ENCODE data around the gene DAPK1.

- no peak for TF ChIP-seq CTCF (IDR thresholded peaks at IDR 0.05)
- TF ChIP-seq EZH2 (IDR thresholded peaks at IDR 0.05; ENCODE audit: borderline replicate concordance, insufficient read depth, low read depth, low read length, poor library complexity, severe bottlenecking) = no peak
Measured at GRCh38 chr9:87573841-87574342, 76.2 kb downstream of the DAPK1 start.
